Esophagus muscularis mucosa (tissue), 4 donors: ENCODE results near the gene ZCCHC9. TPM values are rescaled to one million over a fixed set of nuclear protein-coding genes. Genes with fewer than 3 reads are reported as not detected.

ENCODE experiments used
- DNase-seq: peaks from one replicate; pipeline ENCODE4 v3.0.0-alpha.2; 2017; ENCODE audit errors: extremely low spot score
- H3K27ac ChIP-seq, 4 donors: fragments of 200-600 bp; sonication (generic); replicated peaks in 1 of 4; 1 replicate in 3 of 4; 2 replicates in 1 of 4; pipeline ENCODE4 v1.5.1; 2016 to 2019; ENCODE audit warnings: mild to moderate bottlenecking in 1 of 4
- H3K27me3 ChIP-seq, 4 donors: fragments of 200-600 bp; sonication (generic); one replicate each; pipeline versions ENCODE4 v1.5.1 to v1.6.0; 2016 to 2019
- H3K36me3 ChIP-seq, 4 donors: fragments of 200-600 bp; sonication (generic); one replicate each; pipeline ENCODE4 v1.5.1; 2016 to 2019
- H3K4me1 ChIP-seq, 4 donors: fragments of 200-600 bp; sonication (generic); one replicate each; pipeline ENCODE4 v1.5.1; 2016 to 2019
- H3K4me3 ChIP-seq, 4 donors: fragments of 200-600 bp; sonication (generic); 1 replicate in 2 of 4; 2 replicates in 2 of 4; pipeline ENCODE4 v1.5.1; 2016 to 2019; ENCODE audit warnings: mild to moderate bottlenecking in 4 of 4, moderate library complexity in 1 of 4
- H3K9me3 ChIP-seq, 4 donors: fragments of 200-600 bp; sonication (generic); 1 replicate in 3 of 4; 2 replicates in 1 of 4; pipeline ENCODE4 v1.5.1; 2016 to 2019
- EP300 ChIP-seq: sonication (generic); formaldehyde crosslinking; IDR thresholded peaks from one replicate; pipeline ENCODE4 v1.6.1; 2017; ENCODE audit warnings: antibody characterized with exemption
- POLR2A ChIP-seq: fragments of 450-650 bp; IDR thresholded peaks from one replicate; pipeline ENCODE4 v1.6.1; 2017; ENCODE audit warnings: antibody characterized with exemption, moderate library complexity, mild to moderate bottlenecking, low read depth
- POLR2AphosphoS5 ChIP-seq, 2 donors: sonication (generic); formaldehyde crosslinking; IDR thresholded peaks; one replicate each; pipeline ENCODE4 v1.6.1; 2017; ENCODE audit warnings: antibody characterized with exemption in 2 of 2
- WGBS: methylation state at CpG from one replicate; pipeline ENCODE4 v1.1.5; 2018; 5-methylcytosine and 5-hydroxymethylcytosine counted together
- intact Hi-C: fragments of 100-400 bp; cut with DNase I; formaldehyde crosslinking; loops from one replicate; pipeline ENCODE4 v1.15.1; 2023
- total RNA-seq, 4 donors: library from RNA; depleted of rRNA; stranded (reverse); fragments of >200 nt; gene quantifications; one replicate each; pipeline versions ENCODE4 v1.1.0 to v1.2.1, GENCODE V29; 2016
- TF ChIP-seq, protein P1 (sequence below), 3 experiments: fragments of 200-600 bp in 2 of 3; fragments of 450-650 bp in 1 of 3; sonication (generic) in 2 of 3; IDR thresholded peaks; one replicate each; pipeline ENCODE4 v1.5.1; 2017 to 2019; ENCODE audit warnings: antibody characterized with exemption in 3 of 3, mild to moderate bottlenecking in 2 of 3, moderate library complexity in 1 of 3

Gene ZCCHC9
- total RNA-seq, 4 donors from 2014 or later: 18.7 to 38.6 (median 22.8) TPM

DNA sequence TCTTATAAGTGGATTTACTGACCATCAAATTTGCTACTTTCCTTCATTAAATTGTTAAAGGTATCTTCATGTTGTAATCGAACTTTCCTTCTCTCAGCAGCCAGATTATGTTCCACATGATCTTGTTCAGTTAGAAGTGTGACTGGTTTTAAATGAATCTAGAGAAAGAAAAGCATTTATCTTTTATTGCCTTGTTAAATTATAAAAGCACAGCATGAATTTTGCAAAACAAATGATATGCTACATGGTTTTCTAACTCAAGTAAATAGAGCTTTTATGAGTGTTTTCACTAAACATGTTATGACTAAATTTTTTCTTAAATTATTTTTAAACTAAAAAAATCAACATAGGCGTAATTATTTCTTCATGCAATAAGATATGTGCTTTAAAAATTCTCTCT, 58.5 kb downstream of the ZCCHC9 start:
- TF ChIP-seq POLR2AphosphoS5 (IDR thresholded peaks at IDR 0.05): no peak

DNA sequence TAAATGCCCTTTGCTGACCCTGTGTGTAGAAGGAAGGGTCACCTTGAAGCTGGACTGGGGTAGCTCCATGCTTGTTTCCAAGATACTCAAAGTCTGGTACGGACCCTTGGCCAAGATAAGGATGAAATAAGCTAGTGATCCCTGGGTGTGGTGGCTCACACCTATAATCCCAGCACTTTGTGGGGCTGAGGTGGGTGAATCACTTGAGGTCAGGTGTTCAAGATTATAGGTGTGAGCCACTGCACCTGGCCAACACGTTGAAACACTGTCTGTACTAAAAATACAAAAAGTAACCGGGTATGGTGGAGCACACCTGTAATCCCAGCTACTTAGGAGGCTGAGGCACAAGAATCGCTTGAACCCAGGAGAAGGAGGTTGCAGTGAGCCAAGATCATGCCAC, 59.3 kb downstream of the ZCCHC9 start:
- H3K9me3 ChIP-seq: no peaks in the 10 kb centered on the region
- TF ChIP-seq POLR2AphosphoS5 (IDR thresholded peaks at IDR 0.05): no peak
- TF ChIP-seq POLR2A: no peak
- TF ChIP-seq EP300: no peak
- TF ChIP-seq, protein P1, sequence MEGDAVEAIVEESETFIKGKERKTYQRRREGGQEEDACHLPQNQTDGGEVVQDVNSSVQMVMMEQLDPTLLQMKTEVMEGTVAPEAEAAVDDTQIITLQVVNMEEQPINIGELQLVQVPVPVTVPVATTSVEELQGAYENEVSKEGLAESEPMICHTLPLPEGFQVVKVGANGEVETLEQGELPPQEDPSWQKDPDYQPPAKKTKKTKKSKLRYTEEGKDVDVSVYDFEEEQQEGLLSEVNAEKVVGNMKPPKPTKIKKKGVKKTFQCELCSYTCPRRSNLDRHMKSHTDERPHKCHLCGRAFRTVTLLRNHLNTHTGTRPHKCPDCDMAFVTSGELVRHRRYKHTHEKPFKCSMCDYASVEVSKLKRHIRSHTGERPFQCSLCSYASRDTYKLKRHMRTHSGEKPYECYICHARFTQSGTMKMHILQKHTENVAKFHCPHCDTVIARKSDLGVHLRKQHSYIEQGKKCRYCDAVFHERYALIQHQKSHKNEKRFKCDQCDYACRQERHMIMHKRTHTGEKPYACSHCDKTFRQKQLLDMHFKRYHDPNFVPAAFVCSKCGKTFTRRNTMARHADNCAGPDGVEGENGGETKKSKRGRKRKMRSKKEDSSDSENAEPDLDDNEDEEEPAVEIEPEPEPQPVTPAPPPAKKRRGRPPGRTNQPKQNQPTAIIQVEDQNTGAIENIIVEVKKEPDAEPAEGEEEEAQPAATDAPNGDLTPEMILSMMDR (IDR thresholded peaks at IDR 0.05): no peak
- no peak overlapping the region for H3K4me3 ChIP-seq
- H3K27ac ChIP-seq: no peak overlapping the region
- H3K4me1 ChIP-seq: no peaks in the 10 kb centered on the region
- WGBS: 94% methylated on average over 4 of the region's 4 CpGs
- H3K36me3 ChIP-seq: no peaks in the 10 kb centered on the region
- no peak for DNase-seq
- no peaks in the 10 kb centered on the region for H3K27me3 ChIP-seq
- intact Hi-C loops: no loop called here

More for the DNA sequence above, 58.5 kb downstream of the ZCCHC9 start:
- no peaks in the 10 kb centered on the region for H3K27me3 ChIP-seq
- no peak for DNase-seq
- H3K4me3 ChIP-seq: no peak overlapping the region
- WGBS: 86% methylated on average over 2 of the region's 2 CpGs
- H3K27ac ChIP-seq: no peak overlapping the region
- H3K36me3 ChIP-seq: no peaks in the 10 kb centered on the region
- H3K4me1 ChIP-seq: no peaks in the 10 kb centered on the region
- intact Hi-C loops: no loop called here
- H3K9me3 ChIP-seq: no peaks in the 10 kb centered on the region

DNA sequence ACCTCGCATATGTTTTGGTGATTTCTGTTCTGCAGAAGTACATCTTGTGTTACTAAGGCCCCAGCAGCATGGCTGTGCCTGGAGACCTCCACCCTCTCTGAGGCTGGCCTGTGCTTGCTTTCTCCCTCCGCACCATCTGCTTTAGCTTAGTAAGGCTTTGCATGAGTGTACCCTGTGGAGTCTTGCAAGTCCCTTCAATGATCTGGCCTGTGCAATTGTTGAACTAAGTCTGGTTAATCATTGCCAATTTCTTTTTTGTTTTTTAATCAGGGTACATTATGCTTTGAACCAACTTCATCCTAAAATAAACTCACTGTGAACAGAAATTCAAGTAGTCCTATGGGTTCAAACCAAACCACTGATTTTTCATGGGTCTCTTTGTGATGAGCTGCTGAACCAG, 60.2 kb downstream of the ZCCHC9 start:
- no peak overlapping the region for H3K4me3 ChIP-seq
- no peaks in the 10 kb centered on the region for H3K9me3 ChIP-seq
- no peaks in the 10 kb centered on the region for H3K36me3 ChIP-seq
- H3K27ac ChIP-seq: no peak overlapping the region
- intact Hi-C loops: no loop called here
- no peaks in the 10 kb centered on the region for H3K4me1 ChIP-seq
- H3K27me3 ChIP-seq: no peaks in the 10 kb centered on the region
- WGBS: 92% methylated on average over 2 of the region's 2 CpGs
- no peak for DNase-seq
- TF ChIP-seq, protein P1 (IDR thresholded peaks at IDR 0.05): no peak
- TF ChIP-seq EP300: no peak
- TF ChIP-seq POLR2A: no peak
- no peak for TF ChIP-seq POLR2AphosphoS5 (IDR thresholded peaks at IDR 0.05)

Other genes with a start within 250 kb of the ZCCHC9 start
- 10 to 100 TPM in 3 of 4 donors, 1 to 10 TPM in 1; 8.6 to 14.9 (median 12.9) TPM for gene CKMT2, start 68.3 kb upstream of the ZCCHC9 start, total RNA-seq
- gene ACOT12, start 92.5 kb downstream of the ZCCHC9 start, total RNA-seq: not detected